Bronchial epithelial cell (primary cell): ENCODE results near the gene HDAC9. TPM values are rescaled to one million over a fixed set of nuclear protein-coding genes. Genes with fewer than 3 reads are reported as not detected.

Experiments
- DNase-seq: peaks from one replicate; pipeline ENCODE4 v3.0.0-alpha.2; 2010; ENCODE audit warnings: low read depth
- FAIRE-seq: peaks from 2 replicates; lab custom pipeline; 2011; peaks lifted over from hg19 to GRCh38; lab: Jason Lieb, UNC
- H3K27me3 ChIP-seq: 2 replicates; pipeline ENCODE4 v1.5.1; 2011; ENCODE audit warnings: low read length; ENCODE audit not compliant: control insufficient read depth, insufficient read depth
- H3K36me3 ChIP-seq: 2 replicates; pipeline ENCODE4 v1.5.1; 2011; ENCODE audit warnings: low read length; ENCODE audit not compliant: control insufficient read depth, insufficient read depth
- H3K4me3 ChIP-seq: 2 replicates; pipeline ENCODE4 v1.5.1; 2011; ENCODE audit warnings: mild to moderate bottlenecking, low read depth, low read length, control low read depth
- CTCF ChIP-seq: IDR thresholded peaks from 2 replicates; pipeline ENCODE4 v1.5.1; 2011; ENCODE audit warnings: mild to moderate bottlenecking, moderate library complexity, low read length, control low read depth, inconsistent platforms; ENCODE audit not compliant: insufficient read depth, severe bottlenecking
- total RNA-seq: library from RNA; depleted of rRNA; stranded (reverse); fragments of >200 nt; gene quantifications from 2 replicates; pipeline ENCODE4 v1.2.1, GENCODE V29; 2014

The HDAC9 gene
- total RNA-seq, 1 donor from 2014 or later = 12.1 TPM

- Histone ChIP-seq H3K4me3 (no peak overlapping the region), H3K27me3 (no peaks in the 10 kb centered on the region), H3K36me3 (no peaks in the 10 kb centered on the region)
- no peak for TF ChIP-seq CTCF
- FAIRE-seq = no peak
- DNase-seq = no peak
Measured at GRCh38 chr7:18770822-18771221, 275.3 kb downstream of the HDAC9 start.

- Histone ChIP-seq H3K27me3 (no peaks in the 10 kb centered on the region), H3K4me3 (no peak overlapping the region), H3K36me3 (no peaks in the 10 kb centered on the region)
- TF ChIP-seq CTCF = no peak
- peak; percentile 65 for DNase-seq
- no peak for FAIRE-seq
Measured at GRCh38 chr7:18771834-18772566, 276.5 kb downstream of the HDAC9 start.

- Histone ChIP-seq H3K36me3 (no peaks in the 10 kb centered on the region), H3K4me3 (no peak overlapping the region), H3K27me3 (no peaks in the 10 kb centered on the region)
- no peak for TF ChIP-seq CTCF
- DNase-seq = no peak
- no peak for FAIRE-seq
Measured at GRCh38 chr7:18772567-18772965, 277.0 kb downstream of the HDAC9 start.

- Histone ChIP-seq H3K27me3 (no peaks in the 10 kb centered on the region), H3K4me3 (no peak overlapping the region), H3K36me3 (no peaks in the 10 kb centered on the region)
- no peak for TF ChIP-seq CTCF
- DNase-seq (no peak), FAIRE-seq (no peak)
Measured at GRCh38 chr7:18777314-18777713, 281.8 kb downstream of the HDAC9 start.

- FAIRE-seq = no peak
- Histone ChIP-seq H3K27me3 (no peaks in the 10 kb centered on the region), H3K36me3 (no peaks in the 10 kb centered on the region), H3K4me3 (no peak overlapping the region)
- no peak for TF ChIP-seq CTCF
- DNase-seq = no peak
Measured at GRCh38 chr7:18778594-18778993, 283.0 kb downstream of the HDAC9 start.

- DNase-seq (no peak), FAIRE-seq (no peak)
- Histone ChIP-seq H3K4me3 (no peak overlapping the region), H3K27me3 (no peaks in the 10 kb centered on the region), H3K36me3 (no peaks in the 10 kb centered on the region)
- TF ChIP-seq CTCF = no peak
Measured at GRCh38 chr7:18780266-18780665, 284.7 kb downstream of the HDAC9 start.
